ENCODE data around the gene PPP1R14D.
"Not testable (repeated sequence)": the region's sequence is repeated elsewhere in the genome, so short reads cannot be mapped to it uniquely, and the experiment has no call there.

PPP1R14D gene, protein sequence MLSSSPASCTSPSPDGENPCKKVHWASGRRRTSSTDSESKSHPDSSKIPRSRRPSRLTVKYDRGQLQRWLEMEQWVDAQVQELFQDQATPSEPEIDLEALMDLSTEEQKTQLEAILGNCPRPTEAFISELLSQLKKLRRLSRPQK

GRCh38 chr15:40828447-40829036 is at the start of gene PPP1R14D:
Gene PPP1R14D (minus strand): TSS chr15:40828708. CDS start chr15:40828641, 67 bp downstream.
- DNase-seq = no peak

GRCh38 chr15:40877694-40878093 is 49.2 kb upstream of the PPP1R14D start:
- DNase-seq = no peak

DNA sequence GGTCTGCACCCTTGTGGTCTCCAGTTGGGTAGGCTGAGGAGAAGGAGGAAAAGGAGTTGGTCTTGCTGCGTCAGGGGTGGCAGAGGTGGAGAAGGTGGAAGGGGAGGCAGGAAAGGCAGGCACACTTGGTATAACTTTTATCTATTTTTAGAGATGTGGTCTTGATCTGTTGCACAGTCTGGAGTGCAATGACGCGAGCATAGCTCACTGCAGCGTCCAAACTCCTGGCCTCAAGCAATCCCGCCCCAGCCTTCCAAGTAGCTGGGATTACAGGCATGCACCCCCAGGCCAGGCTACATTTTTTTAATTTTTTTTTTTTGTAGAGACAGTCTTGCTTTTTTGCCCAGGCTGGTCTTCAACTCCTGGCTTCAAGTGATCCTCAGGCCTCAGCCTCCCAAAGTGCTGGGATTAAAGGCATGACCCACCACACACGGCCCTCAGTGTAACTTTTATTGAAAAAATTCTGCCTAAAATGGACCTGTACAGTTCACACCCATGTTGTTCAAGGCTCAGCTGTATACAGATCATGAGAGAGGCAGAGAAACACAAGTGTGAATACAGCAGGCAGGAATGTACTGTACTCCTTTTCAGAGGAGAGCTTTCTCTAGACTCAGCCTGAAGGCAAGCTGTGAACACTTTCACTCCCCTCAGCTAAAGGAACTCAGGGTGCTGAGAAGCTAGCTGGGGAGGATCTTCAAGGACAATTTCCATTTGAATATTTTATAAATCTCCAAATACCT is 47.7 kb upstream of the PPP1R14D start:
- DNase-seq = no peak

GRCh38 chr15:40873694-40874561 is 45.4 kb upstream of the PPP1R14D start, which contains the start of gene RHOV:
Gene RHOV (minus strand): TSS chr15:40874234. CDS start chr15:40874139, 95 bp downstream.
- DNase-seq = peak; percentile 67

- no peak for DNase-seq
Measured at GRCh38 chr15:40872791-40873693, 44.5 kb upstream of the PPP1R14D start.

DNA sequence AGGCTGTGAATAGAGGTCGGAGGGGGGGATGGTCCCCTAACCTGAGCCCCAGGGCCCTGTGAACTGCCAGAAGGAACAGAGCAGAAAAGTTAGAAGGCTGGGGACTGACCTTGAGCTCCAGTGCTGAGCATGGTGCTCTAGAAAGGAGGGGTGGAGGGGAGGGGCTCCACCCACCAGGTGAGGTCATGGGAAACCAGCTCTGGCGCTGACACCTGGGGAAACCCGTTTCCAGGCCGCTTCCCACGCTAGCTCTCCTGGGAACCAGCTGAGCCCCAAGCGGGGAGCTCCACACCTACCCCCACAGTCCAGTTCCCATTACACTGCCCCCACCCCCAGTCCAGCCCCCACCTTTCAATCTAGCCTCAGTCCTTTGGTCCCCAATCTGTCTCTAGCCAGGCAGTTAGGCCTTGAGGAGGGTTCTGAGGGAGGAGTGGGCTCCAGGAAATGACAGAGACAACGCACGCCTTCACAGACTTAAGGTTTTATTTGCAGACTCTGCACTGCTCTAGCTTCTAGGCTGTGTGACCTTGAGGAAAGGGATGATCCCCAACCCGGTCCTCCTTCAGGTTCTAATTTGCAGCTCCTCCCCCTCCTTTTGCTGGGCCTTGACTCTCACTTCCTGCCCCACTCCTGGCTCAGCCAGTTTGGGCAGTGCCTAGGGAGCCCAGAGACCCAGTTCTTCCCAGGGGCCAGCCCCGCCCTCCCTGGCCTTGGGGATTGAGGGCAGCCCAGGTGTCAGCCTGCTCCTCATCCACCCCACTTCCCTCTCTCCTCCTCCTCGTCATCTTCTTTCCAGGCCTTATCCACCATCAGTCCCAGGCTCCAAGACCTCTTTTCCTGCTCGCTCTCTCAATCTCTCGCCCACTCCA is 43.5 kb upstream of the PPP1R14D start:
- no peak for DNase-seq

- DNase-seq = no peak
Measured at GRCh38 chr15:40870716-40871115, 42.2 kb upstream of the PPP1R14D start.

GRCh38 chr15:40869686-40870085 is 41.2 kb upstream of the PPP1R14D start:
- DNase-seq = no peak

- DNase-seq = no peak
Measured at GRCh38 chr15:40867199-40867598, 38.7 kb upstream of the PPP1R14D start.

- no peak for DNase-seq
Measured at GRCh38 chr15:40863660-40864270, 35.3 kb upstream of the PPP1R14D start.

DNA sequence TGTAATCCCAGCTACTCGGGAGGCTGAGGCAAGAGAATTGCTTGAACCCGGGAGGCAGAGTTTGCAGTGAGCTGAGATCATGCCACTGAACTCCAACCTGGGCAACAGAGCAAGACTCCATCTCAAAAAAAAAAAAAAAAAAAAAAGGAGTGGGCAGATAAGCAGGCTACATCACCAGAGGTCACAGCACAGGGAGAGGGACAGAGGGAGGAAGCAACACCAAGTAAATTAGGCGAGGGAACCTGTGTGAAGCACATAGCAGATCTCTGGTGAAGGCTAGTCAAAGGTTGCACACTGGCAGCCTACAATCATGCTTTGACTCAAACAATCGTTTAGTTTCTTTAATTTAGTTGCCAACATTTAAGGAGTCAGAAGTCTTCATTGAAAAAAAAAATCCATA is 32.6 kb upstream of the PPP1R14D start:
- DNase-seq = not testable (repeated sequence)

DNA sequence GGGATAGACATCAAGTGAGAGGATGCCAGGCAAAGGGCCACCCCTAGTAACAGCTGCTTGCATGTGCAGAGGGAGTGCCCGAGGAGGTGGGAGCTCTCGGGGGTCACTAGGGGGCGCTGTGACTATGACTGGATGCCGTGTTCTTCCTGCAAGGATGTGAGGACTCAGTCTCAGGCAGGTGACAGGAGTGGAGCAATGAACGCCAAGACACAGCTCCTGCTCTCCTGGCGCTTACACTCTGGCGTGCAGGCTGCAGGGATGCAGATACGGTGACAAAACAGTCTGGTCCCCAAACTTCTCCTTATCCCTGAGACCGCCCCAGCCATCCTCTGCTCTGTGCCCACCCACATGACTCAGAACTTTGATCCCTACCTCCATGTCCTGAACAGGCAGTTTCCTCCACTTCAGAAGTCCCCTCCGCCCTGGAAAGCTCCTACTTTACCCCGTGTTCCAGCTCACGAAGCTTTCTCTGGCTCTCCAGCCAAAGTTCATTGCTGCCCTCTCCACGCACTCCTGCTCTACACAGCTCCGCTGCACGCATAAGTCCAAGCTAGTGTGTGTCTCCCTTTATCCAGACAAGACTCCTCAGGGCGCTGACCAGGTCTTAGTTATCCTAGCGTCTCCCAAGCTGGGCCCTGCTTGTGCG is 30.8 kb upstream of the PPP1R14D start:
- DNase-seq = peak; percentile 89

DNA sequence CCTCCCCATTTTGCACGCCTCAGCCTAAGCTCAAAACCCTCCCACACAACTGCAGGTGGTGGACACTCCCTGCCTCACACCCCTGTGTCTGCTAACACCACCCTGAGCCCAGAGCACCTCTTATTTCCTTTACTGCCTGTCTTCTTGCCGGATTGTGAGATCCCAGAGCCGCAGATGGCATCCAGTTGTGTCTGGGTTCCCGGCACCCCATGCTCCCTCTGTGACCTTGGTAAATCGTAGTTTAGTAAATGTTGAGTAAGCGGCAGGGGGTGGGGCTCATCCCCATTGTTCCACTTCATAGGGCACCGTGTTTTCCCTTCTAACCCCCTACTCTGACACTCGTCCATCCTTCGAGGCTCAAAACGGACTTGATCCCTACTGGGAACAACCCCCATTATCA is 30.2 kb upstream of the PPP1R14D start:
- no peak for DNase-seq

DNA sequence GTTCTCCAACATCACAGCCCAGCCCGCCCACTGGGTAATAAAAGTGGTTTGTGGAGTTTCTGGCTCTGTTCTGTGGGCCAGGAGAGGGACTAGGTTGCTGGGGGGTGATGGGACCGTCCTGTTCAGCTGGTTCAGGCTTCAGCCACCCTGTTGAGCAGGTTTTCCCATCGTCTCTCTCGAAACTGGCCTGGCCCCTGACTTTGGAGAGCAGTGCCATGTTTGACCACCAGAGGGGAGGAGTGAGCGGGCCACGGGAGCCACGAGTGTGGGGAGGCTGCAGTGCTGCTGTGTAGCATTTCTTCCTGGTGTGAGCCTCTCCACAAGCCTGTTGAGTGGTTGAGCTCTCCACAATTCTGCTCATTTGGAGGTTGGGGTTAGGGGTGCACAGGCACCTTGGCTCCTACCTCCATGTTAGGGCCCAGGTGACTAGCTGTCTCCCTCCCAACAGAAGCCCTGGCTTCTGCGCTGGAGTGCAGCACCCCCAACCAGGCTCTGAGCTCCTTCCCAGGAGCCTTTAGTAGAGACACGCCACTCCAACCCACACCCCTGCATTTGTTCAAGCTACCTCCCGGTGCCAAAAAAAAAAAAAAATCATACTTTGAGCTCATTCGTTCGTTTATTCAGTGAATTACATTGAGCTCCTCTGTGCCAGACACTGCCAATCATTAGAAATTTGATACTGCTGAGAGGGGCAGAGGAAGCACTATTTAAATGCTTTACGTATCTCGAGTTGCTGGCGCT is 29.3 kb upstream of the PPP1R14D start:
- peak; percentile 78 for DNase-seq

- no peak for DNase-seq
Measured at GRCh38 chr15:40856746-40857145, 28.2 kb upstream of the PPP1R14D start.

- no peak for DNase-seq
Measured at GRCh38 chr15:40855706-40856234, 27.3 kb upstream of the PPP1R14D start.

- no peak for DNase-seq
Measured at GRCh38 chr15:40854161-40854560, 25.7 kb upstream of the PPP1R14D start.

DNA sequence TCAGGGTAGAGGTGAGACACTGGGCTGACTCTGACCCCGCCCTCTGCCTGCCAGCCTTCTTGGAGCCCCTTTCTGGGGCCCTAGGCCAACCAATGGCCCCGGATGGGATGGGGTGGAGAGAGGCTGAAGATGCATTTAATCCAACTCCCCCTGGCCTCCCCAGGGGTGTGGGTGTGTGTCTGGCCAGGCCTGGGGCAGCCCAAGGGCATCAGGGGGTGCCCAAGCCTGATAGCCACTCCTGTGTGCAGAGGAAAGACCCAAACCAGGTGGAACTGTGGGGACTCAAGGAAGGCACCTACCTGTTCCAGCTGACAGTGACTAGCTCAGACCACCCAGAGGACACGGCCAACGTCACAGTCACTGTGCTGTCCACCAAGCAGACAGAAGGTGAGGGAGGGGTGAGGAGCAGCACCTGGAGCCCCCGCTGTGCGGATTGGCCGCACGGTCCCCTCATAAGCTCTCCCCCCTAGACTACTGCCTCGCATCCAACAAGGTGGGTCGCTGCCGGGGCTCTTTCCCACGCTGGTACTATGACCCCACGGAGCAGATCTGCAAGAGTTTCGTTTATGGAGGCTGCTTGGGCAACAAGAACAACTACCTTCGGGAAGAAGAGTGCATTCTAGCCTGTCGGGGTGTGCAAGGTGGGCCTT is 24.9 kb upstream of the PPP1R14D start:
- no peak for DNase-seq

- no peak for DNase-seq
Measured at GRCh38 chr15:40852529-40852928, 24.0 kb upstream of the PPP1R14D start.

All from CD4-positive, alpha-beta T cell treated with Interleukin-6 for 4 hours (primary cell).